Mesendoderm (in vitro differentiated cells): ENCODE measurements around the gene C11orf42.
"Not testable (repeated sequence)": the region's sequence is repeated elsewhere in the genome, so short reads cannot be mapped to it uniquely, and the experiment has no call there.

Experiments used
- DNase-seq: peaks from one replicate; pipeline ENCODE4 v3.0.0; 2013
- H2AK5ac ChIP-seq: 2 replicates; pipeline ENCODE4 v1.6.1; 2013; ENCODE audit warnings: low read length, inconsistent platforms
- H2BK120ac ChIP-seq: 2 replicates; pipeline ENCODE4 v1.6.1; 2013; ENCODE audit warnings: low read depth, mild to moderate bottlenecking, low read length, moderate library complexity, mixed read lengths
- H2BK15ac ChIP-seq: replicated peaks from 2 replicates; pipeline ENCODE4 v1.6.1; 2013; ENCODE audit warnings: low read depth, mild to moderate bottlenecking, moderate library complexity
- H2BK5ac ChIP-seq: 2 replicates; pipeline ENCODE4 v1.6.1; 2013; ENCODE audit warnings: low read length, inconsistent platforms
- H3K18ac ChIP-seq: 2 replicates; pipeline ENCODE4 v1.6.1; 2013; ENCODE audit warnings: mild to moderate bottlenecking, low read length, mixed read lengths
- H3K23ac ChIP-seq: one replicate; pipeline ENCODE4 v1.6.1; 2013; ENCODE audit warnings: low read length
- H3K27ac ChIP-seq: 2 replicates; pipeline ENCODE4 v1.5.1; 2013; ENCODE audit warnings: low read depth, mild to moderate bottlenecking, inconsistent platforms, low read length, moderate library complexity
- H3K27me3 ChIP-seq: 2 replicates; pipeline ENCODE4 v1.6.1; 2013; ENCODE audit warnings: low read length, control low read depth, mild to moderate bottlenecking, inconsistent platforms; ENCODE audit not compliant: insufficient read depth, poor library complexity
- H3K36me3 ChIP-seq: 2 replicates; pipeline ENCODE4 v1.6.1; 2013; ENCODE audit warnings: low read length, inconsistent platforms; ENCODE audit not compliant: control insufficient read depth, insufficient read depth
- H3K4ac ChIP-seq: one replicate; pipeline ENCODE4 v1.6.1; 2013; ENCODE audit warnings: low read depth, mild to moderate bottlenecking, low read length, moderate library complexity
- H3K4me1 ChIP-seq: 2 replicates; pipeline ENCODE4 v1.6.1; 2013; ENCODE audit warnings: low read depth, low read length, inconsistent platforms; ENCODE audit not compliant: control insufficient read depth
- H3K4me2 ChIP-seq: 2 replicates; pipeline ENCODE4 v1.6.1; 2013; ENCODE audit warnings: low read length
- H3K4me3 ChIP-seq: 2 replicates; pipeline ENCODE4 v1.5.1; 2013; ENCODE audit warnings: mild to moderate bottlenecking, low read length
- H3K56ac ChIP-seq: one replicate; pipeline ENCODE4 v1.6.1; 2013; ENCODE audit warnings: low read length
- H3K79me1 ChIP-seq: 2 replicates; pipeline ENCODE4 v1.6.1; 2013; ENCODE audit warnings: low read length, inconsistent platforms
- H3K79me2 ChIP-seq: 2 replicates; pipeline ENCODE4 v1.6.1; 2013; ENCODE audit warnings: mild to moderate bottlenecking, low read length; ENCODE audit not compliant: control insufficient read depth, insufficient read depth
- H3K9ac ChIP-seq: 2 replicates; pipeline ENCODE4 v1.6.1; 2013; ENCODE audit warnings: low read length, inconsistent platforms
- H4K5ac ChIP-seq: one replicate; pipeline ENCODE4 v1.6.1; 2013; ENCODE audit warnings: low read length
- H4K8ac ChIP-seq: one replicate; pipeline ENCODE4 v1.6.1; 2013; ENCODE audit warnings: low read depth, mild to moderate bottlenecking, control low read depth, low read length, moderate library complexity
- WGBS: extraction: QIAGEN DNeasy Blood & Tissue Kit; methylation state at CpG from one replicate; pipeline ENCODE4 v1.1.7; 2013; ENCODE audit warnings: low lambda C conversion rate, missing lambda C conversion rate; ENCODE audit not compliant: insufficient coverage; ENCODE audit errors: extremely low coverage; 5-methylcytosine and 5-hydroxymethylcytosine counted together

C11orf42 gene

GRCh38 chr11:6240139-6240538 lies 34.8 kb downstream of the C11orf42 start:
- no peak overlapping the region for H3K27ac ChIP-seq
- H2BK5ac ChIP-seq, result no peak overlapping the region
- no peak overlapping the region for H3K23ac ChIP-seq
- no peak overlapping the region for H2BK15ac ChIP-seq
- H3K18ac ChIP-seq, result no peak overlapping the region
- no peaks in the 10 kb centered on the region for H3K36me3 ChIP-seq
- no peak for DNase-seq
- no peak overlapping the region for H2BK120ac ChIP-seq
- no peaks in the 10 kb centered on the region for H3K79me1 ChIP-seq
- no peak overlapping the region for H4K5ac ChIP-seq
- no peak overlapping the region for H3K56ac ChIP-seq
- no peaks in the 10 kb centered on the region for H3K79me2 ChIP-seq
- WGBS, result no CpG with 5 or more reads among the region's 28 CpGs
- no peak overlapping the region for H4K8ac ChIP-seq
- H3K4ac ChIP-seq, result no peak overlapping the region
- H2AK5ac ChIP-seq, result no peak overlapping the region
- no peak overlapping the region for H3K4me3 ChIP-seq
- no peak overlapping the region for H3K4me2 ChIP-seq
- no peaks in the 10 kb centered on the region for H3K27me3 ChIP-seq
- H3K9ac ChIP-seq, result no peak overlapping the region
- H3K4me1 ChIP-seq, result peaks cover 9% of the 10 kb centered on the region

DNA sequence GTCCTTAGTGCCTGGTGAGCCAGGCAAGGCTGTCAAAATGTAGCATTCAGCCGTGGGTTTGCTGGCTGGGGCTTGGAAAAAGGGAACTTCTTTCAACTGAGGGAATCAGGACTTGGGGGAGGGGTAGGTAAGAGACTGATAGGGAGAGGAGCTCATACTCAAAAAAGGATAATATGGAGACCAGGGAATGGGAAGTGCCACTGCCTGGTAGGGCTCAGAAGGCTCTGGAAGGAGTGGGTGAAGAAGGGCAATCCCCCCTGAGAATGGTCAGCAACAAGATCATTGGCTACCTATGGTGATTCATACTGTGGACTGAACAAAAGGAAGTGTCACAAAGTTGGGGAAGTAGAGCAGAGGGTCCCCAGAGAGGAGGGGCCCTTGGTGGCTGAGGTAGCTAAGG lies 35.4 kb downstream of the C11orf42 start:
- WGBS, result no CpG with 5 or more reads among the region's 1 CpG
- Histone ChIP-seq H3K4me1 (peaks cover 9% of the 10 kb centered on the region), H3K4ac (no peak overlapping the region)

GRCh38 chr11:6241316-6241715 lies 36.0 kb downstream of the C11orf42 start:
- Histone ChIP-seq H3K4ac (no peak overlapping the region), H4K5ac (no peak overlapping the region)

More for the DNA sequence above, 35.4 kb downstream of the C11orf42 start:
- no peak overlapping the region for H3K27ac ChIP-seq
- no peak overlapping the region for H3K23ac ChIP-seq
- H3K79me1 ChIP-seq, result no peaks in the 10 kb centered on the region
- no peaks in the 10 kb centered on the region for H3K36me3 ChIP-seq
- no peak overlapping the region for H2AK5ac ChIP-seq
- H2BK120ac ChIP-seq, result no peak overlapping the region
- H3K56ac ChIP-seq, result no peak overlapping the region
- H4K5ac ChIP-seq, result no peak overlapping the region
- DNase-seq, result no peak
- no peak overlapping the region for H2BK15ac ChIP-seq
- no peaks in the 10 kb centered on the region for H3K27me3 ChIP-seq
- H3K4me3 ChIP-seq, result no peak overlapping the region
- no peak overlapping the region for H3K4me2 ChIP-seq
- H3K18ac ChIP-seq, result no peak overlapping the region
- no peak overlapping the region for H4K8ac ChIP-seq
- no peak overlapping the region for H3K9ac ChIP-seq
- H2BK5ac ChIP-seq, result no peak overlapping the region
- H3K79me2 ChIP-seq, result no peaks in the 10 kb centered on the region

DNA sequence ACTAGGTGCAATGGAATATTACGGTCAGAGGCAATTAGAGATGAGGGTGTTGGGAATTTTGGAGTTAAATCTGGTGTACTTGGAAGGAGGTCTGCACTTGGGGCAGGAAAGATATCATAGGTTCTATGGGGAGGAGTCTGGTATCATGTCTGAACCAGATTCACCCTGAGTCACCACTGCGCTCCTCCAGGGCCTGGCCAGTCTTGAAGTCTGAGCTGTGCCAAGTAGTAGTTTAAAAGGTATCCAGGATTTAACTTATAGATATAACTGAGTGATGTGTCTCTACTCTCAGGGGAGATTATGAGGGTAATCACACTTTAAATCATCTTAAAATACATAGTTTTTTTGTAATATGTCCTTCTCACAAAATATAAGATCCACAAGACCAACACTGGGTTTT lies 40.2 kb downstream of the C11orf42 start:
- no peak overlapping the region for H3K9ac ChIP-seq
- WGBS, result no CpG with 5 or more reads among the region's 2 CpGs
- no peak overlapping the region for H3K23ac ChIP-seq
- H3K79me1 ChIP-seq, result no peaks in the 10 kb centered on the region
- no peaks in the 10 kb centered on the region for H3K4me1 ChIP-seq
- no peaks in the 10 kb centered on the region for H3K27me3 ChIP-seq
- no peak overlapping the region for H2AK5ac ChIP-seq
- H3K18ac ChIP-seq, result no peak overlapping the region
- no peak overlapping the region for H3K27ac ChIP-seq
- H3K4me3 ChIP-seq, result no peak overlapping the region
- DNase-seq, result no peak
- no peak overlapping the region for H2BK120ac ChIP-seq
- H4K5ac ChIP-seq, result no peak overlapping the region
- no peak overlapping the region for H3K56ac ChIP-seq
- no peak overlapping the region for H2BK15ac ChIP-seq
- no peaks in the 10 kb centered on the region for H3K79me2 ChIP-seq
- no peak overlapping the region for H2BK5ac ChIP-seq
- no peak overlapping the region for H3K4ac ChIP-seq
- H3K36me3 ChIP-seq, result no peaks in the 10 kb centered on the region
- no peak overlapping the region for H4K8ac ChIP-seq
- no peak overlapping the region for H3K4me2 ChIP-seq

More at GRCh38 chr11:6241316-6241715, 36.0 kb downstream of the C11orf42 start:
- no peak overlapping the region for H3K4me2 ChIP-seq
- H3K9ac ChIP-seq, result no peak overlapping the region
- H3K27ac ChIP-seq, result no peak overlapping the region
- H2BK120ac ChIP-seq, result no peak overlapping the region
- no peak for DNase-seq
- peaks cover 9% of the 10 kb centered on the region for H3K4me1 ChIP-seq
- no peak overlapping the region for H3K23ac ChIP-seq
- H3K18ac ChIP-seq, result no peak overlapping the region
- WGBS, result no CpG with 5 or more reads among the region's 7 CpGs
- no peak overlapping the region for H4K8ac ChIP-seq
- no peaks in the 10 kb centered on the region for H3K27me3 ChIP-seq
- H2AK5ac ChIP-seq, result no peak overlapping the region
- no peak overlapping the region for H3K56ac ChIP-seq
- H3K79me1 ChIP-seq, result no peaks in the 10 kb centered on the region
- no peaks in the 10 kb centered on the region for H3K36me3 ChIP-seq
- no peaks in the 10 kb centered on the region for H3K79me2 ChIP-seq
- H2BK5ac ChIP-seq, result no peak overlapping the region
- no peak overlapping the region for H3K4me3 ChIP-seq
- H2BK15ac ChIP-seq, result no peak overlapping the region

DNA sequence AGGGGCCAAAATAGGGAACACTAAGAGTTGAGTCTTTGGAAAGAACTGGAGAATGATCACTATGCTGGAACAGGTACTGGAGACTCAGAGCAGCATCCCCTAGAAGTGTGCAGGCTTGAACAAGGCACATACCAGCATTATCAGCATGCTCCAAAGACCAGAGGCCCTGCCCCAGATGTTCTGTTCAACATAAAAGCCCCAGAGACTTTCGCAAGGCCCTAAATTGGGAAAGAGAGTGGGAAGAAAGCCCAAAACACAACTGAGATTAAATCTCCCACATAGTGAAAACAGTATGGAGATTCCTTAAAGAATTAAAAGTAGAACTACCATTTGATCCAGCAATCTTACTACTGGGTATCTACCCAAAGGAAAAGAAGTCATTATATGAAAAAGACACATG lies 42.9 kb downstream of the C11orf42 start:
- peaks cover 3% of the 10 kb centered on the region for H3K4me1 ChIP-seq
- H3K4me3 ChIP-seq, result no peak overlapping the region
- H3K9ac ChIP-seq, result no peak overlapping the region
- no peak overlapping the region for H3K4me2 ChIP-seq
- H3K36me3 ChIP-seq, result no peaks in the 10 kb centered on the region
- no peak overlapping the region for H3K23ac ChIP-seq
- no peak overlapping the region for H3K18ac ChIP-seq
- H3K27me3 ChIP-seq, result no peaks in the 10 kb centered on the region
- H3K4ac ChIP-seq, result no peak overlapping the region
- H2BK120ac ChIP-seq, result no peak overlapping the region
- H3K27ac ChIP-seq, result no peak overlapping the region
- H2AK5ac ChIP-seq, result no peak overlapping the region
- H4K8ac ChIP-seq, result no peak overlapping the region
- no peak overlapping the region for H3K56ac ChIP-seq
- WGBS, result no CpG with 5 or more reads among the region's 1 CpG
- no peak overlapping the region for H2BK15ac ChIP-seq
- no peaks in the 10 kb centered on the region for H3K79me1 ChIP-seq
- no peaks in the 10 kb centered on the region for H3K79me2 ChIP-seq
- no peak overlapping the region for H4K5ac ChIP-seq
- H2BK5ac ChIP-seq, result no peak overlapping the region
- no peak for DNase-seq

- H3K56ac ChIP-seq, H3K9ac ChIP-seq, H3K27ac ChIP-seq, H2BK5ac ChIP-seq, H3K4ac ChIP-seq, H2BK15ac ChIP-seq, H3K4me2 ChIP-seq, H3K79me2 ChIP-seq, H2AK5ac ChIP-seq, H3K36me3 ChIP-seq, H3K79me1 ChIP-seq, H2BK120ac ChIP-seq, H4K8ac ChIP-seq, DNase-seq, H4K5ac ChIP-seq, H3K18ac ChIP-seq, H3K4me1 ChIP-seq, H3K4me3 ChIP-seq, H3K23ac ChIP-seq, H3K27me3 ChIP-seq: not testable (repeated sequence)
- WGBS, result no CpG with 5 or more reads among the region's 3 CpGs
Observed at GRCh38 chr11:6248897-6249296, 43.5 kb downstream of the C11orf42 start.
